Measurements from ENCODE around the gene DLGAP1.

The DLGAP1 gene

DNA sequence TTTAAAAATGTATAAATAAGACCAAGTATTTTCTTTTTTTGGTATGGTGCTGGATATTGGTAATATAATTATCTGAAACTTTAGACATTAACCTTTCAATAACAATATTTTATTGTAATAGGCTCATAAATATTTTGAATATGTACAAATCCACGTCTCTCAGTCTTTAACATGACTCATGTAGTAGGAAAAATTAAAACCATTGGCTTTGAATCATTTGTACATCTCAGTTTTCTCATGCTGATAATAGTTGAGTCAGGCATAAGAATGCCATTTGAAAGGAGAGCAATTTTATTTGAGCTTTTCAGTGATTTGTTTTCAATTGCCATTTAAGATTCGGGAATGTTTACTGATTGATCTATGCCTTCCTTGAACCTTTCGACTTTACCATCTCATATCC is 640.3 kb downstream of the DLGAP1 start:
- TF ChIP-seq ESRRG (CRISPR knock-in tag; IDR thresholded peaks at IDR 0.05) (no peak), ZNF70 (CRISPR knock-in tag; IDR thresholded peaks at IDR 0.05) (no peak), RARB (CRISPR knock-in tag; IDR thresholded peaks at IDR 0.05) (no peak), ZFP30 (CRISPR knock-in tag; IDR thresholded peaks at IDR 0.05) (no peak), TOX (CRISPR knock-in tag; IDR thresholded peaks at IDR 0.05; ENCODE audit: borderline replicate concordance) (no peak), ZNF8 (CRISPR knock-in tag; IDR thresholded peaks at IDR 0.05) (no peak), PATZ1 (CRISPR knock-in tag; IDR thresholded peaks at IDR 0.05; ENCODE audit: borderline replicate concordance) (no peak), CSRNP3 (CRISPR knock-in tag; IDR thresholded peaks at IDR 0.05) (no peak), ZNF565 (CRISPR knock-in tag; conservative IDR thresholded peaks at IDR 0.05; ENCODE audit: low read depth) (no peak), SNAI2 (CRISPR knock-in tag; IDR thresholded peaks at IDR 0.05) (no peak), PPARA (CRISPR knock-in tag; IDR thresholded peaks at IDR 0.05; ENCODE audit: borderline replicate concordance) (no peak)
- no peak for ATAC-seq

DNA sequence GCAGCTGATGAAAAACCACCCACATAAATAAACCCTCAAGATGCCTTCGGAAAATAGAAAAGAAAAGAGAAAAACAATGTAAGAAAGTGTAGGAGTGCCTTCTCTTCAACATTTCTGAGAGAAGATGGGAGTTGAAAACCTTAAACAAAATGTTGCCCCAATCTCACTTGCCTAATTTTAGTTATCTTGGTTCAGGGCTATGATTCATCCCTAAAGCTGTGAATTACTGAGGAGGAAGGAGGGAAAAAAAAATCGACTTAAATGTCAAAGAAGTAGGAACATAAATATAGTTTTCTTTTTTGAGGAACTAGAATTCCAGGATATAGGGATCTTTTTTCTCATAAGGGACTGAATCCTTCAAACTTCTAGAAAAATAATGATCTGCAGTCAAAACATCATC is 644.8 kb downstream of the DLGAP1 start:
- TF ChIP-seq ZFP3 (CRISPR knock-in tag; IDR thresholded peaks at IDR 0.05) (no peak), ARNTL (CRISPR knock-in tag; IDR thresholded peaks at IDR 0.05; ENCODE audit: borderline replicate concordance, low read depth) (no peak), SNAI2 (CRISPR knock-in tag; IDR thresholded peaks at IDR 0.05) (no peak), RARB (CRISPR knock-in tag; IDR thresholded peaks at IDR 0.05) (no peak), BACH2 (CRISPR knock-in tag; IDR thresholded peaks at IDR 0.05; ENCODE audit: borderline replicate concordance) (no peak), ZNF70 (CRISPR knock-in tag; IDR thresholded peaks at IDR 0.05) (no peak), TCF4 (CRISPR knock-in tag; IDR thresholded peaks at IDR 0.05; ENCODE audit: borderline replicate concordance) (no peak), ZNF8 (CRISPR knock-in tag; IDR thresholded peaks at IDR 0.05) (no peak)
- no peak for ATAC-seq

DNA sequence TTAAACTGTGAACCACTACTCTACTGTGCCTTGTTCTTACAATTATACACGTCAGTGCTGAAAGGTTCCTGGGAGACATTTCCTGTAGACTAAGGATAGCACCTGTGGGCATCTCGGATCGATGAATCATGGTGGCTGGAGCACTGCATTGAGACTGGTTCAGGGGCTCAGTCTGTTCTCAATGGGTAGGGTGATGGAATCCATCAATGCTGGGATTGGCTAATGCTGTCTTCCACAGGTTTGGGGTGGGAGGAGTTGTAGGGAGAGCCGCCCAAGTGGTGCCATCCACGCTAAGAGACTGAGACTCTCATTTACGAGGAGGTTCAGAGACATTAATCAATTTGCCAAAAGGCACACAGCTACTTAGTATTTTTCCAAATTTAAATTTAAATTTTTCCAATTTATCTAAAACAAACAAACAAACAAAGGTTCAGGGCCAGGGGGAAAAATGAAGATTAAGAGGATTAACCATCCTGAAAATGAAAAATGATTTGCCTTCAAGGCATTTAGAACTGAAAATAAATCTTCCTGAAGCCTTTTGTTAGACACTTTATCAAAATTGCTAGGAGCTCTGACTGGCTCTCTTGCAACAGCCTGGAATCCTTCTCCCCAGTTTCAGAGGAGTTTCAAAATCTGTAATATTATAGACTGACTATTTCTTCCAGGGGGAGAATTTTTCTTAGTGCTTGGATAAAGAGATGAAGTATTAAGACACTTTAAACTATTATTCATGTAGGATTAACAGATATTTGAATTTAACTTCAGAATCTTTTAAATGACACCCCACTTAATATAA is 645.9 kb downstream of the DLGAP1 start:
- no peak for ATAC-seq
- no peak for TF ChIP-seq ZNF8 (CRISPR knock-in tag; IDR thresholded peaks at IDR 0.05)
- no peak for TF ChIP-seq ISL1 (CRISPR knock-in tag; IDR thresholded peaks at IDR 0.05)
- no peak for TF ChIP-seq TSHZ2 (CRISPR knock-in tag; IDR thresholded peaks at IDR 0.05)
- TF ChIP-seq SNAI2 (CRISPR knock-in tag; IDR thresholded peaks at IDR 0.05): no peak
- no peak for TF ChIP-seq CSRNP3 (CRISPR knock-in tag; IDR thresholded peaks at IDR 0.05)
- TF ChIP-seq GLIS3 (CRISPR knock-in tag; IDR thresholded peaks at IDR 0.05): no peak
- TF ChIP-seq OSR1 (CRISPR knock-in tag; IDR thresholded peaks at IDR 0.05): no peak
- TF ChIP-seq ARNTL (CRISPR knock-in tag; IDR thresholded peaks at IDR 0.05; ENCODE audit: borderline replicate concordance, low read depth): no peak
- TF ChIP-seq ESRRG (CRISPR knock-in tag; IDR thresholded peaks at IDR 0.05): no peak
- no peak for TF ChIP-seq ZFP30 (CRISPR knock-in tag; IDR thresholded peaks at IDR 0.05)
- TF ChIP-seq, protein P1, sequence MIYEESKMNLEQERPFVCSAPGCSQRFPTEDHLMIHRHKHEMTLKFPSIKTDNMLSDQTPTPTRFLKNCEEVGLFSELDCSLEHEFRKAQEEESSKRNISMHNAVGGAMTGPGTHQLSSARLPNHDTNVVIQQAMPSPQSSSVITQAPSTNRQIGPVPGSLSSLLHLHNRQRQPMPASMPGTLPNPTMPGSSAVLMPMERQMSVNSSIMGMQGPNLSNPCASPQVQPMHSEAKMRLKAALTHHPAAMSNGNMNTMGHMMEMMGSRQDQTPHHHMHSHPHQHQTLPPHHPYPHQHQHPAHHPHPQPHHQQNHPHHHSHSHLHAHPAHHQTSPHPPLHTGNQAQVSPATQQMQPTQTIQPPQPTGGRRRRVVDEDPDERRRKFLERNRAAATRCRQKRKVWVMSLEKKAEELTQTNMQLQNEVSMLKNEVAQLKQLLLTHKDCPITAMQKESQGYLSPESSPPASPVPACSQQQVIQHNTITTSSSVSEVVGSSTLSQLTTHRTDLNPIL (CRISPR knock-in tag; IDR thresholded peaks at IDR 0.05; ENCODE audit: low read depth): no peak
- TF ChIP-seq CSDC2 (CRISPR knock-in tag; IDR thresholded peaks at IDR 0.05): no peak
- no peak for TF ChIP-seq BACH2 (CRISPR knock-in tag; IDR thresholded peaks at IDR 0.05; ENCODE audit: borderline replicate concordance)
- no peak for TF ChIP-seq ZNF565 (CRISPR knock-in tag; conservative IDR thresholded peaks at IDR 0.05; ENCODE audit: low read depth)
- no peak for TF ChIP-seq PPARA (CRISPR knock-in tag; IDR thresholded peaks at IDR 0.05; ENCODE audit: borderline replicate concordance)
- TF ChIP-seq RARB (CRISPR knock-in tag; IDR thresholded peaks at IDR 0.05): no peak

Measured in SK-N-SH treated with all-trans-retinoic acid at 6 μM for 48 hours (cell line).